Smooth muscle cell (in vitro differentiated cells): ENCODE data around the gene TMEM198. TPM values are rescaled to one million over a fixed set of nuclear protein-coding genes. Genes with fewer than 3 reads are reported as not detected.

ENCODE experiments used
- DNase-seq: peaks from one replicate; lab custom pipeline; 2025; ENCODE audit not compliant: unreplicated experiment; lab: John Stamatoyannopoulos, UW
- H2AFZ ChIP-seq: fragments of 200-600 bp; sonication (generic); 2 replicates; pipeline ENCODE4 v1.6.0; 2016; ENCODE audit warnings: antibody characterized with exemption, low read depth, mild to moderate bottlenecking
- H3F3A ChIP-seq: fragments of 200-600 bp; sonication (generic); 2 replicates; pipeline ENCODE4 v1.6.0; 2017; ENCODE audit warnings: antibody characterized with exemption, low read depth
- H3K27ac ChIP-seq: fragments of 200-600 bp; sonication (generic); 2 replicates; pipeline ENCODE4 v1.5.1; 2016; ENCODE audit warnings: low read depth, mild to moderate bottlenecking
- H3K27me3 ChIP-seq: fragments of 200-600 bp; sonication (generic); 2 replicates; pipeline ENCODE4 v1.6.1; 2016; ENCODE audit warnings: low read depth, mild to moderate bottlenecking
- H3K36me3 ChIP-seq: fragments of 200-600 bp; sonication (generic); 2 replicates; pipeline ENCODE4 v1.5.1; 2016; ENCODE audit warnings: low read depth
- H3K4me1 ChIP-seq: fragments of 200-600 bp; sonication (generic); 2 replicates; pipeline ENCODE4 v1.5.1; 2016; ENCODE audit warnings: low read depth
- H3K4me2 ChIP-seq: fragments of 200-600 bp; sonication (generic); 2 replicates; pipeline ENCODE4 v1.6.0; 2016; ENCODE audit warnings: mild to moderate bottlenecking
- H3K4me3 ChIP-seq: fragments of 200-600 bp; sonication (generic); 2 replicates; pipeline ENCODE4 v1.5.1; 2016; ENCODE audit warnings: mild to moderate bottlenecking
- H3K79me2 ChIP-seq: fragments of 200-600 bp; sonication (generic); 2 replicates; pipeline ENCODE4 v1.6.0; 2016; ENCODE audit warnings: low read depth, mild to moderate bottlenecking
- H3K9ac ChIP-seq: fragments of 200-600 bp; sonication (generic); 2 replicates; pipeline ENCODE4 v1.6.0; 2016; ENCODE audit warnings: low read depth
- H3K9me3 ChIP-seq: fragments of 200-600 bp; sonication (generic); replicated peaks from 2 replicates; pipeline ENCODE4 v1.5.1; 2016; ENCODE audit warnings: low read depth
- H4K20me1 ChIP-seq: fragments of 200-600 bp; sonication (generic); 2 replicates; pipeline ENCODE4 v1.6.0; 2016; ENCODE audit warnings: low read depth
- CTCF ChIP-seq: fragments of 200-600 bp; sonication (generic); IDR thresholded peaks from 2 replicates; pipeline ENCODE4 v1.5.1; 2017; ENCODE audit warnings: borderline replicate concordance, mild to moderate bottlenecking, antibody characterized with exemption; ENCODE audit not compliant: insufficient read depth, poor library complexity, severe bottlenecking
- WGBS: methylation state at CpG from one replicate; pipeline ENCODE4 v1.1.7; 2016; ENCODE audit warnings: low lambda C conversion rate; 5-methylcytosine and 5-hydroxymethylcytosine counted together
- polyA plus RNA-seq: library from polyadenylated mRNA; unstranded; fragments of >200 nt; fragmentation: Nextera tagmentation; extraction: Ambion mirVana; gene quantifications from 2 replicates; pipeline ENCODE4 v1.2.1, GENCODE V29; 2016
- total RNA-seq: library from RNA; depleted of rRNA; stranded (reverse); fragments of >200 nt; gene quantifications from 2 replicates; pipeline ENCODE4 v1.2.3, GENCODE V29; 2014

Gene TMEM198
- total and polyA plus RNA-seq, 2 experiments from 2014 or later, result 3.3 to 6.9 TPM

DNA sequence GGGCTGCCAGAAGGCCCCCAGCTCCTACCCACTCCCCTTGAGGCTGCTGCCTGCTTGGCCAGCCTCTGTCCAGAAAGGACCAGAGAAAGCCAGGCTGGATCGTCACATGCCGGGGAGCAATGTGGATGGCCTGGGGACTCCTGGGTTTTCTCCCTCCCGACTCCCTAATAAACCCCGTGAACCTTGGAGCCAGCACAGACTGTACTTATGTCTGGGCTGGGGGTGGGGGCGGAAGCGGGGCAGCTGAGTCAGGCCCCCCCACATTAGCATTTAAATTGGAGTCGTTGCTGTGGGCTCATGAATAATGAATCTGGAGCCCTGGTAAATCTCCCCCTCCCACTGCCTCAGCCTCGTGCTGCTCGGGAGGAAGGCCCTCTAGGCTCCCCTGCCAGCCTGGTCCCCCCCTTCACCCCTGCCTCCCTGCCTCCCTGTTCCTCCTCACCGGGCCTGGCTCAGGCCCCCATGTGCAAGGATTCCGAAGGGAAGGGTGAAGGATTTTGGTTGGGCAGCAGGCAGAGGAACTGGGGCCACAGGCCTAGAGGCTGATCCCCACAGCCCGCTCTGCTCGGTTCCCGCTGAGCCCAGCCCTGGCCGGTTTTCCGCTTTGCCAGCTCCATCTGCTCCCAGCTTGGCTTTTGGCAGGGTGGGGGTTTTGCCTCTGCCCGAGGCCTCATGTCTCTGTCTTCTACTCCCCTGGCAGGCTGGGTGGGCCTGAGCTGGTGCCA is 36.9 kb upstream of the TMEM198 start:
- Histone ChIP-seq H3K27ac (no peak overlapping the region), H3K4me3 (no peak overlapping the region), H3K9me3 (no peaks in the 10 kb centered on the region), H2AFZ (no peak overlapping the region), H3K36me3 (no peaks in the 10 kb centered on the region), H3K9ac (no peak overlapping the region), H3K79me2 (no peaks in the 10 kb centered on the region), H3K4me1 (peaks cover 38% of the 10 kb centered on the region), H3K4me2 (no peak overlapping the region), H4K20me1 (peaks cover 17% of the 10 kb centered on the region), H3F3A (no peaks in the 10 kb centered on the region), H3K27me3 (peaks cover 1% of the 10 kb centered on the region)
- DNase-seq, result no peak
- 68% methylated on average over 16 of the region's 17 CpGs for WGBS
- no peak for TF ChIP-seq CTCF

- Histone ChIP-seq H4K20me1 (peaks cover 17% of the 10 kb centered on the region), H3K36me3 (no peaks in the 10 kb centered on the region), H3F3A (no peaks in the 10 kb centered on the region), H2AFZ (no peak overlapping the region), H3K4me3 (no peak overlapping the region), H3K9ac (no peak overlapping the region), H3K9me3 (no peaks in the 10 kb centered on the region), H3K4me1 (peaks cover 47% of the 10 kb centered on the region), H3K4me2 (no peak overlapping the region), H3K79me2 (no peaks in the 10 kb centered on the region), H3K27ac (no peak overlapping the region), H3K27me3 (peaks cover 8% of the 10 kb centered on the region)
- DNase-seq, result no peak
- no peak for TF ChIP-seq CTCF
- 82% methylated on average over 8 of the region's 8 CpGs for WGBS
Observed at GRCh38 chr2:219507581-219508443, 36.0 kb upstream of the TMEM198 start.

- TF ChIP-seq CTCF, result no peak
- WGBS, result 89% methylated on average over 4 of the region's 4 CpGs
- peaks cover 52% of the 10 kb centered on the region for H3K4me1 ChIP-seq
- H3K4me3 ChIP-seq, result no peak overlapping the region
- no peak overlapping the region for H3K27ac ChIP-seq
- no peak overlapping the region for H3K9ac ChIP-seq
- no peaks in the 10 kb centered on the region for H3F3A ChIP-seq
- H3K36me3 ChIP-seq, result no peaks in the 10 kb centered on the region
- no peak for DNase-seq
- no peak overlapping the region for H2AFZ ChIP-seq
- H3K27me3 ChIP-seq, result peaks cover 11% of the 10 kb centered on the region
- peaks cover 17% of the 10 kb centered on the region for H4K20me1 ChIP-seq
- H3K9me3 ChIP-seq, result no peaks in the 10 kb centered on the region
- H3K79me2 ChIP-seq, result no peaks in the 10 kb centered on the region
- H3K4me2 ChIP-seq, result no peak overlapping the region
Observed at GRCh38 chr2:219508444-219508734, 35.4 kb upstream of the TMEM198 start.
